NT2/D1 (cell line): ENCODE results near the gene CXCL12.

Experiments used
- DNase-seq: peaks from one replicate; pipeline ENCODE4 v3.0.0-alpha.2; 2011; ENCODE audit warnings: low read depth, low spot score
- H3K27me3 ChIP-seq: 2 replicates; pipeline ENCODE4 v1.6.0; 2011; ENCODE audit warnings: mild to moderate bottlenecking; ENCODE audit not compliant: insufficient read length, insufficient read depth
- H3K36me3 ChIP-seq: 2 replicates; pipeline ENCODE4 v1.6.1; 2011; ENCODE audit warnings: mild to moderate bottlenecking, low read length, mixed read lengths; ENCODE audit not compliant: insufficient read depth, insufficient read length
- H3K4me1 ChIP-seq: 2 replicates; pipeline ENCODE4 v1.5.1; 2011; ENCODE audit not compliant: insufficient read depth, insufficient read length
- H3K4me3 ChIP-seq: 2 replicates; pipeline ENCODE4 v1.5.1; 2011; ENCODE audit warnings: low read depth; ENCODE audit not compliant: insufficient read length
- H3K9ac ChIP-seq: 2 replicates; pipeline ENCODE4 v1.6.0; 2011; ENCODE audit warnings: low read depth; ENCODE audit not compliant: insufficient read length
- H3K9me3 ChIP-seq: 2 replicates; pipeline ENCODE4 v1.5.1; 2011; ENCODE audit warnings: mild to moderate bottlenecking, low read length; ENCODE audit not compliant: insufficient read depth
- SUZ12 ChIP-seq: IDR thresholded peaks from 2 replicates; pipeline ENCODE4 v1.6.1; 2011; ENCODE audit not compliant: insufficient read length, insufficient read depth; ENCODE audit errors: extremely low read depth
- YY1 ChIP-seq: IDR thresholded peaks from 2 replicates; pipeline ENCODE4 v1.6.1; 2011; ENCODE audit not compliant: insufficient read length, insufficient read depth
- ZNF274 ChIP-seq: IDR thresholded peaks from 2 replicates; pipeline ENCODE4 v1.6.1; 2011; ENCODE audit warnings: mild to moderate bottlenecking, low read depth, low read length

The CXCL12 gene

GRCh38 chr10:44382981-44383748 lies 1.7 kb downstream of the CXCL12 start:
- H3K4me1 ChIP-seq = peaks cover 7% of the 10 kb centered on the region
- no peaks in the 10 kb centered on the region for H3K9me3 ChIP-seq
- H3K27me3 ChIP-seq = peaks cover 10% of the 10 kb centered on the region
- TF ChIP-seq SUZ12 (no peak), ZNF274 (no peak), YY1 (no peak)
- H3K4me3 ChIP-seq = peak overlapping the region; percentile 88
- DNase-seq = no peak
- H3K36me3 ChIP-seq = peaks cover 17% of the 10 kb centered on the region
- H3K9ac ChIP-seq = peak overlapping the region; percentile 94

- DNase-seq = no peak
- Histone ChIP-seq H3K27me3 (peaks cover 10% of the 10 kb centered on the region), H3K36me3 (peaks cover 23% of the 10 kb centered on the region), H3K9me3 (no peaks in the 10 kb centered on the region), H3K4me3 (peak overlapping the region; percentile 45), H3K9ac (peak overlapping the region; percentile 72), H3K4me1 (peaks cover 7% of the 10 kb centered on the region)
- TF ChIP-seq SUZ12 = no peak
- no peak for TF ChIP-seq YY1
- no peak for TF ChIP-seq ZNF274
These were observed 2.6 kb downstream of the CXCL12 start for GRCh38 chr10:44382131-44382858.

GRCh38 chr10:44380829-44381600 lies 3.9 kb downstream of the CXCL12 start:
- H3K4me3 ChIP-seq = no peak overlapping the region
- H3K4me1 ChIP-seq = peaks cover 7% of the 10 kb centered on the region
- no peaks in the 10 kb centered on the region for H3K9me3 ChIP-seq
- no peak overlapping the region for H3K9ac ChIP-seq
- H3K27me3 ChIP-seq = peaks cover 8% of the 10 kb centered on the region
- TF ChIP-seq SUZ12 (no peak), ZNF274 (no peak), YY1 (no peak)
- DNase-seq = no peak
- H3K36me3 ChIP-seq = peaks cover 23% of the 10 kb centered on the region

- Histone ChIP-seq H3K36me3 (peaks cover 23% of the 10 kb centered on the region), H3K9me3 (no peaks in the 10 kb centered on the region), H3K4me1 (peaks cover 7% of the 10 kb centered on the region), H3K4me3 (no peak overlapping the region), H3K9ac (no peak overlapping the region), H3K27me3 (no peaks in the 10 kb centered on the region)
- no peak for TF ChIP-seq YY1
- TF ChIP-seq ZNF274 = no peak
- TF ChIP-seq SUZ12 = no peak
- DNase-seq = no peak
These were observed 5.0 kb downstream of the CXCL12 start for GRCh38 chr10:44379907-44380306.

- H3K4me3 ChIP-seq = no peak overlapping the region
- no peak overlapping the region for H3K9ac ChIP-seq
- peaks cover 7% of the 10 kb centered on the region for H3K4me1 ChIP-seq
- no peaks in the 10 kb centered on the region for H3K27me3 ChIP-seq
- no peak for DNase-seq
- H3K9me3 ChIP-seq = no peaks in the 10 kb centered on the region
- peaks cover 26% of the 10 kb centered on the region for H3K36me3 ChIP-seq
- TF ChIP-seq YY1 (no peak), SUZ12 (no peak), ZNF274 (no peak)
These were observed 6.3 kb downstream of the CXCL12 start for GRCh38 chr10:44378626-44379025.

- H3K9me3 ChIP-seq = no peaks in the 10 kb centered on the region
- peaks cover 8% of the 10 kb centered on the region for H3K4me1 ChIP-seq
- no peak overlapping the region for H3K4me3 ChIP-seq
- peaks cover 32% of the 10 kb centered on the region for H3K36me3 ChIP-seq
- DNase-seq = no peak
- TF ChIP-seq YY1 (no peak), SUZ12 (no peak), ZNF274 (no peak)
- no peak overlapping the region for H3K9ac ChIP-seq
- H3K27me3 ChIP-seq = no peaks in the 10 kb centered on the region
These were observed 7.1 kb downstream of the CXCL12 start for GRCh38 chr10:44377651-44378310.
